H1 (cell line): Measurements from ENCODE around the gene SFTPA2. TPM values are rescaled to one million over a fixed set of nuclear protein-coding genes. Genes with fewer than 3 reads are reported as not detected.

Experiments used
- JUN ChIP-seq: IDR thresholded peaks from 2 replicates; pipeline ENCODE4 v1.6.1; 2011; ENCODE audit warnings: low read depth, mild to moderate bottlenecking, improper control_type of control experiment, low read length
- KDM5A ChIP-seq: fragments of 200-600 bp; IDR thresholded peaks from 2 replicates; pipeline ENCODE4 v1.7.1; 2012; ENCODE audit warnings: mild to moderate bottlenecking, low read length, inconsistent platforms, mixed read lengths
- MAFK ChIP-seq: IDR thresholded peaks from 2 replicates; pipeline ENCODE4 v1.6.1; 2012; ENCODE audit warnings: low read depth, mild to moderate bottlenecking, improper control_type of control experiment, low read length
- POLR2AphosphoS5 ChIP-seq: IDR thresholded peaks from 2 replicates; pipeline ENCODE4 v1.6.1; 2011; ENCODE audit warnings: low read depth, low read length
- polyA plus RNA-seq, 7 experiments: library from polyadenylated mRNA; depleted of rRNA in 3 of 7; stranded (reverse) in 5 of 7; unstranded in 2 of 7; fragments of >200 nt in 5 of 7; fragments of 200-250 nt in 2 of 7; gene quantifications; 1 replicate in 5 of 7; 2 replicates in 1 of 7; 4 replicates in 1 of 7; pipeline versions ENCODE4 v1.2.1 to v1.2.3, GENCODE V29; 2011 to 2013; ENCODE audit warnings: missing spikeins in 2 of 7, mixed read lengths in 2 of 7
- total RNA-seq: library from RNA; stranded (reverse); fragmentation: NEBNext Ultra II Directional; extraction: Animal tissue kit (Norgen Biotek cat#: 25700); gene quantifications from 2 replicates; pipeline ENCODE4 v1.2.1, GENCODE V29; 2021

Gene SFTPA2
- total and polyA plus RNA-seq, 2 of the 8 experiments (the other 6 are each of a cell fraction or from before 2014, with no cell fraction given): not detected

- TF ChIP-seq KDM5A: no peak
- no peak for TF ChIP-seq JUN
- no peak for TF ChIP-seq MAFK
- TF ChIP-seq POLR2AphosphoS5: no peak
- TF ChIP-seq, all 59 proteins: peak for 0
Measured at GRCh38 chr10:79585870-79586527, 25.8 kb upstream of the SFTPA2 start (continued).
